Ectodermal cell (in vitro differentiated cells): ENCODE results near the gene ERI3.

Experiments used
- H3K27ac ChIP-seq: 2 replicates; pipeline ENCODE4 v1.7.0; 2013; ENCODE audit warnings: mild to moderate bottlenecking, low read depth, low read length; ENCODE audit not compliant: insufficient read depth, poor library complexity, severe bottlenecking
- H3K27me3 ChIP-seq: 2 replicates; pipeline ENCODE4 v1.7.0; 2013; ENCODE audit warnings: mild to moderate bottlenecking, low read length; ENCODE audit not compliant: insufficient read depth, control insufficient read depth, poor library complexity, severe bottlenecking
- H3K36me3 ChIP-seq: one replicate; pipeline ENCODE4 v1.7.0; 2013; ENCODE audit warnings: low read length; ENCODE audit not compliant: control insufficient read depth, insufficient read depth
- H3K4me1 ChIP-seq: one replicate; pipeline ENCODE4 v1.7.0; 2013; ENCODE audit warnings: low read length; ENCODE audit not compliant: control insufficient read depth, insufficient read depth
- H3K4me3 ChIP-seq: 2 replicates; pipeline ENCODE4 v1.7.0; 2013; ENCODE audit warnings: low read depth, low read length, control low read depth; ENCODE audit not compliant: insufficient read depth
- H3K9me3 ChIP-seq: 2 replicates; pipeline ENCODE4 v1.7.0; 2013; ENCODE audit warnings: mild to moderate bottlenecking, low read length, moderate library complexity; ENCODE audit not compliant: control insufficient read depth
- WGBS, 2 experiments: methylation state at CpG; one replicate each; pipeline ENCODE4 v1.1.7; 2013; ENCODE audit warnings: missing lambda C conversion rate in 2 of 2; 5-methylcytosine and 5-hydroxymethylcytosine counted together

ERI3 gene

GRCh38 chr1:44223187-44223610 lies 131.9 kb downstream of the ERI3 start:
- Histone ChIP-seq H3K27me3 (no peaks in the 10 kb centered on the region), H3K4me1 (no peaks in the 10 kb centered on the region), H3K9me3 (peaks cover 7% of the 10 kb centered on the region), H3K4me3 (no peak overlapping the region), H3K36me3 (peaks cover 41% of the 10 kb centered on the region), H3K27ac (no peak overlapping the region)
- 92 to 96% methylated on average over 11 of the region's 11 CpGs for WGBS, 2 experiments

GRCh38 chr1:44222397-44223186 lies 132.5 kb downstream of the ERI3 start:
- Histone ChIP-seq H3K27me3 (no peaks in the 10 kb centered on the region), H3K36me3 (peaks cover 43% of the 10 kb centered on the region), H3K27ac (no peak overlapping the region), H3K4me1 (no peaks in the 10 kb centered on the region), H3K9me3 (peaks cover 7% of the 10 kb centered on the region), H3K4me3 (no peak overlapping the region)
- WGBS, 2 experiments, result 93 to 94% methylated on average over 5 of the region's 5 CpGs

- H3K27ac ChIP-seq, result no peak overlapping the region
- no peaks in the 10 kb centered on the region for H3K4me1 ChIP-seq
- H3K4me3 ChIP-seq, result no peak overlapping the region
- WGBS, 2 experiments, result 96 to 97% methylated on average over 23 of the region's 23 CpGs
- peaks cover 7% of the 10 kb centered on the region for H3K9me3 ChIP-seq
- H3K27me3 ChIP-seq, result no peaks in the 10 kb centered on the region
- peaks cover 48% of the 10 kb centered on the region for H3K36me3 ChIP-seq
Measured at GRCh38 chr1:44221769-44222168, 133.3 kb downstream of the ERI3 start.

GRCh38 chr1:44220755-44221154 lies 134.3 kb downstream of the ERI3 start:
- peaks cover 55% of the 10 kb centered on the region for H3K36me3 ChIP-seq
- H3K4me3 ChIP-seq, result no peak overlapping the region
- peaks cover 2% of the 10 kb centered on the region for H3K9me3 ChIP-seq
- WGBS, 2 experiments, result 94 to 95% methylated on average over 10 of the region's 10 CpGs
- no peaks in the 10 kb centered on the region for H3K27me3 ChIP-seq
- no peaks in the 10 kb centered on the region for H3K4me1 ChIP-seq
- H3K27ac ChIP-seq, result no peak overlapping the region

- Histone ChIP-seq H3K27me3 (no peaks in the 10 kb centered on the region), H3K4me3 (no peak overlapping the region), H3K9me3 (no peaks in the 10 kb centered on the region), H3K36me3 (peaks cover 53% of the 10 kb centered on the region), H3K4me1 (no peaks in the 10 kb centered on the region), H3K27ac (no peak overlapping the region)
- 95 to 96% methylated on average over 31 of the region's 31 CpGs for WGBS, 2 experiments
Measured at GRCh38 chr1:44220001-44220751, 134.9 kb downstream of the ERI3 start.

GRCh38 chr1:44219301-44219626 lies 135.8 kb downstream of the ERI3 start:
- no peaks in the 10 kb centered on the region for H3K9me3 ChIP-seq
- no peak overlapping the region for H3K4me3 ChIP-seq
- H3K27me3 ChIP-seq, result no peaks in the 10 kb centered on the region
- no peak overlapping the region for H3K27ac ChIP-seq
- H3K4me1 ChIP-seq, result peaks cover under 1% of the 10 kb centered on the region
- H3K36me3 ChIP-seq, result peaks cover 55% of the 10 kb centered on the region
- WGBS, 2 experiments, result 95 to 97% methylated on average over 6 of the region's 6 CpGs

- Histone ChIP-seq H3K27ac (no peak overlapping the region), H3K4me1 (peaks cover 4% of the 10 kb centered on the region), H3K4me3 (no peak overlapping the region), H3K36me3 (peaks cover 55% of the 10 kb centered on the region), H3K9me3 (no peaks in the 10 kb centered on the region), H3K27me3 (no peaks in the 10 kb centered on the region)
- 96% methylated on average over 24 of the region's 24 CpGs for WGBS, 2 experiments
Measured at GRCh38 chr1:44218503-44219300, 136.4 kb downstream of the ERI3 start.

GRCh38 chr1:44217809-44218410 lies 137.1 kb downstream of the ERI3 start:
- WGBS, 2 experiments, result 90 to 93% methylated on average over 4 of the region's 4 CpGs
- H3K4me3 ChIP-seq, result no peak overlapping the region
- H3K27me3 ChIP-seq, result no peaks in the 10 kb centered on the region
- peaks cover 55% of the 10 kb centered on the region for H3K36me3 ChIP-seq
- H3K4me1 ChIP-seq, result peaks cover 4% of the 10 kb centered on the region
- no peak overlapping the region for H3K27ac ChIP-seq
- no peaks in the 10 kb centered on the region for H3K9me3 ChIP-seq

- 1 to 2% methylated on average over 44 of the region's 44 CpGs for WGBS, 2 experiments
- no peak within 1 kb of the TSS for H3K27ac ChIP-seq
Measured at GRCh38 chr1:44213222-44214112, 141.6 kb downstream of the ERI3 start, which contains the start of gene DMAP1. Gene DMAP1, plus strand, starts transcription at chr1:44213471. Its CDS starts 283 bp downstream, at chr1:44213754.

More at GRCh38 chr1:44213222-44214112, 141.6 kb downstream of the ERI3 start, which contains the start of gene DMAP1:
- H3K4me3 ChIP-seq, result peak within 1 kb of the TSS; percentile 68
- H3K36me3 ChIP-seq, result peaks cover 23% of the 10 kb centered on the region
- no peaks in the 10 kb centered on the region for H3K9me3 ChIP-seq
- peaks cover 3% of the 10 kb centered on the region for H3K27me3 ChIP-seq
- H3K4me1 ChIP-seq, result peaks cover 4% of the 10 kb centered on the region
